Tongue (tissue), 2 donors: Measurements from ENCODE around the gene FAM120C. TPM values are rescaled to one million over a fixed set of nuclear protein-coding genes. Genes with fewer than 3 reads are reported as not detected.
A peak's percentile ranks its signal among the peaks of the same experiment; 100 is the strongest.

Experiments
- DNase-seq: peaks from one replicate; pipeline ENCODE4 v3.0.0-alpha.2; 2015
- total RNA-seq: library from RNA; depleted of rRNA; stranded (reverse); fragments of >200 nt; gene quantifications from one replicate; pipeline ENCODE4 v1.2.3, GENCODE V29; 2014

Gene FAM120C
- total RNA-seq, 1 donor from 2014 or later, result 9.8 TPM

DNA sequence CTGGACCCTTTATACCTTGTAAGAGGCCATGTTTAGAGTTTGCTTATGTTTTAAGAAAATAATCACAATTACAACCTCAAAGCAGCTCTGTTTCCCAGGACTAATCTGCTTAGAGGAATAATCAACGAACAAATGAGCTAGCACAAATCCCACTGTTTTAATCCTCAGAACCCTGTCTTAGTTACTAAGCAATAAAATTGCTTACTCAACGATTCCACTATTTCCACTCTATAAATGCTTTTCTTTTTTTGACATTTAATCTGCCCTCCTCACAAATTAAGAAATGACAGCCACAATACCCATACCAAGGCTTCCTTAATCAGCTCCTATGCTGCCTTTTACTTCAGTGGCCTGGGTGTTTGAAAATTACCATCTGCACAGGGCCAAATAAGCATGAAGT lies 48.8 kb downstream of the FAM120C start:
- DNase-seq, result no peak

DNA sequence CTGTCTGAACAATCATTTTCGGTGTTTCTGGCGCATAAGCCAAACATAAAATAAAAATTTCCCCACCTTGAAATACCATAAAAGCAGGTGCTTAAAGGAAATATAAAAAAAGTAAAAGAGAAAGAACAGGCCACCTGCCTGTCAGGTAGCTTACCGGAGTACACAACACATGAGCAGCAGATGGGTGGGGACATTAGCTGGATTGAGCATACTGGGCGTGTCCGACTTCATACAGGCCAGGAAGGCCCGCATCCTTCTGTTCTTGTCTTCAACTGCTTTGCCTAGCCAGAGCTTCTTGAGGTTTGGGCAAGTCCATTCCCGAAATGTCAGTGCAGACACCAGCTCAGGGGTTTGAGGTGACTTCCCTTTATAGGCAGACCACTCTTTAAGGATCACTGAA lies 66.7 kb downstream of the FAM120C start:
- no peak for DNase-seq

DNA sequence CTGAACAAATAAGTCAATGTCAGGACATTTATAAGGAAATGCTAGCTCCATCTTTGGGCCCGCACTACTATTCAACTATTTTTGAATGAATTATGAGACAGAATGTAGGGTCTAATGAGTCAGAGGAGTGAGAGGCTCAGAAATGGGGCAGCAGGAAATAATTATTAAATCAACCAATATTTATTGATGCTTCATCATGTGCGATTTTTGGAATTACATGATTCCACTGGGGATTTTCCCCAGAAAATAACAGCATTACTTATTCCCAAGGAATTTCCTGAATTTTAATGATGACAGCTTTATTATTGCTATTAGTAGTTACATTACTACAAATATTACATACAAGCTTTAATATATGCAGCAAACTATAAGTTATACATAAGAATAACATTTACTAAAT lies 89.5 kb downstream of the FAM120C start:
- DNase-seq, result no peak

DNA sequence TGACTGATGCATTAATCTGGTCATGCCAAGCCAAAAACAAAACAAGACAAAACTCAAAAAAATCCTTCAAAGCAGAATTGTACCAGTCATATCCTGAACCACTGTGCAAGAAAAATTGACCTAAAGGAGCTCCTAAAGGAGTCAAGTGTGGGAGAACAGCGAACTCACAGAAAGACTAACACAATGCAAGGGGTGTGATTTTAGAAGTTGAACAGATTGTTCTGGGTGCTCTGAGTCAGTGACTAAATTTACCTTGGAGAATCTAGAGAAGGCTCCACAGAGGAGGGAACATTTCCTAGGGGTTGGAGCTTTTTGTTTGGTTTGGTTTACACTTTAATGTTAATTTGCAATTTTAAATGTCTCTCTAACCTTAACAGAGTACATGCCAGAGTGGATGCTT lies 89.9 kb downstream of the FAM120C start:
- no peak for DNase-seq

DNA sequence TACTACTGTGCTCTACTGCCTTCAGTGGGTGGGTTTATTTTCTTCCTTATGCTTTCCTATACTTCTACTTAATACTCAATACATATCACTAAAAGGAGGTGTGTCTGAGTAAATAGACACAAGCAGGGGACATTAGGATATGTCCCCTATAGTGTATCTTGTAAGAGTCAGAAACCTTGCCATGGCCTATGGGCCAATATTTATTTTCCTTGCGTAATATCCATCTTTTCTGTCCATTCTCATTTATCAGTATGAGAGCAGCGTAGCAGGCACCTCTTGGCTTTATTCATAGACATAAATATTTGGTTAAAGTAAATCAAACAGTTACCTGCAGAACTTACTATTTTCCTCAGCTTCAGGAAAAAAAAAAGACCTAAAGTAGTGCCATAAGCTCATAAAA lies 92.2 kb downstream of the FAM120C start:
- DNase-seq, result no peak

DNA sequence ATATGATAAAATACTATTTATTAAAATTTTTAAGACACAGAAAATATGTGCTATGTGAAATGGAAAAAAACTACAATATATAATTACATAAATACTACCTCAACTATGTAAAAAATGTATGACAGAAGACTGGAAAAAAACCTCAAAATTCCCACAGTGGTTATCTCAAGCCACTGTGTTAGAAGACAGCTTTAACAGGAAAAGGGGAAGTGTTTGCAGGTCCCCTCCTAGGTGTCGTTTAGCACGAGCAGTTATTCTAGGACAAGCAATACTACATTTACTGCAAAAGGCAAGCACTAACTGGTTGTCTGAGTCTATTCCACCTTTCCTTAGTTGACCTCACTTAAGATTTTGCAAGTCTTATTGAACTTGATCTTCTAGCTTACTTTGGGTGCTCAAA lies 93.9 kb downstream of the FAM120C start:
- no peak for DNase-seq

DNA sequence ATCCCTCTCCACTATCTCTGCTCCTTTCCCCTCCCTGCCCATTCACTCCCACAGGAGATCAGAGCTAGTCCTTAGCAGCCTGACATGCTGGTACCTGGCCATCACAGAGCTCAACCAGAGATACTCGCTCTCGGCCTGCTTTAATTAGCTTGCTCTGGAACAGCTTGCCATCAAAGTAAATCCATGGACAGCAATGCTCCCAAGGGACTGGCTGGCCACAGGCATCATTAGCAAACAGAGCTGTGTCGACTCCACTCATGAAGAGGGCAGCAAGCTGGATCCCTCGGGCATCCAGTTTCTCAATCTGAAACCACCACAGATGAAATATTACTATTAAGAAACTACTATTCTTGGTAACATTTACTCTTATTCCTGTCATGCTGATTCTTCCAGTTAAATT lies 95.4 kb downstream of the FAM120C start:
- DNase-seq, result no peak

DNA sequence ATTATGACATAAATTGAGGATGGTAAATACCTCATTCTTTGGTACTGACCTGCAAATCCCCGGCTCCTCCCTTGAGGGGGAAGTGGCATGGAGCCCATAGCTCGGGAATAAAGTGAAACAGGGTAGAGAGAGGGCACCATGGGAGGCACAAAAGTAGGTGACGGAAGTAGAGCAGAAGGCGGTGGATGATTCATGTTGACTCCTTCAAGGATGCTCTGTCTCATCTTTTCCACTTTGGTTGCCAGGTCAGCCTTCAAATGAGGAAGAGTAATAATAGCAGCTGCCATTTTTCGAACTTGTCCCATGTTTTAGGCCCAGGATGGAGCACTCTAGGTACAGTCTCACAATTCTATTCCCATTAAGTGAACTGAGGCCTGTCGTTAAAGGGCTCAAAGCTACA lies 97.4 kb downstream of the FAM120C start:
- DNase-seq, result no peak

DNA sequence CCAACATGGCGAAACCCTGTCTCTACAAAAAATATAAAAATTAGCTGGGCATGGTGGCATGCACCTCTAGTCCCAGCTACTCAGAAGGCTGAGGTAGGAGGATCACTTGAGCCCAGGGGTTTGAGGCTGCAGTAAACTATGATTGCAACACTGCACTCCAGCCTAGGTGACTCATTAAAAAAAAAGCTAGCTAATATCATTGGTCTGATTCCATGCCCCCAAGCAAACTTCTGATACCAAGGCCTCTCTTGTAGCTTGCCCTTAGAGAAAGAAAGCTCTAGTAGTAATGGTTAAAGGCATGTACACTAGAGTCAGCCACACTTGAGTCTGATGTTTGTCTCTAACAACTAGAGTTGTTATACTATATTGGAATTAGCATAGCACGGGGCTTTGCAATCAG lies 106.2 kb downstream of the FAM120C start:
- DNase-seq, result no peak

DNA sequence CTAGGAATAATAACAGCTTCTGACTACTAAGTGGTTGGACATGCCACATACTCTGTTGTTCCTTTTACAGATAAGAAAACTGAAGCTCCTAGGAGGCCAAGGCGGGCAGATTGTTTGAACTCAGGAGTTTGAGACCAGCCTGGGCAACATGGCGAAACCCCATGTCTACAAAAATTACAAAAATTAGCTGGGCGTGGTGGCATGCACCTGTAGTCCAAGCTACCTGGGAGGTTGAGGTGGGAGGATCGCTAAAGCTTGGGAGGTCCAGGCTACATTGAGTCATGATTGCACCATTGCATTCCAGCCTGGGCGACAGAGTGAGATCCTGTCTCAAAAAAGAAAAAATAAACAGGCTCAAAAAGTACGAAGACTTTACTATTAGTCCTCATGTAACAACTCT lies 108.2 kb downstream of the FAM120C start:
- DNase-seq, result no peak

DNA sequence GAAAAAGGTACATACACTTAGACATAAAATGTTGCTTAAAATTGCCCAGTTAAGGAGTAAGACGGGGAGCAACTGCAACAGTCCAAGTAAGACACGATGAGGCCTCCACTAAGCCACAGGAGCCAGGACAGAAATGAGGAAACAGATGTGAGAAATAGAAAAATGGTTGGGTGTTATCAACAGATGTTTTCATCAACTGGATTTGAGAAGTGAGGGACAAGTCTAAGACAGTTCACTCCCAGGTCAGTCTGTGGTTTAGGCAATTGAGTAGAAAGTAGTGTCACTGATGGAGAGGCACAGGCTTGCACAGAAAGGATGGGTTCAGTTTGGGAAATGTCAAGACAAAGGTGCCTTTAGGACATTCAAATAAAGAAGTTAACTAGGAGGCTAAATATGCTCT lies 115.3 kb downstream of the FAM120C start:
- DNase-seq, result no peak

DNA sequence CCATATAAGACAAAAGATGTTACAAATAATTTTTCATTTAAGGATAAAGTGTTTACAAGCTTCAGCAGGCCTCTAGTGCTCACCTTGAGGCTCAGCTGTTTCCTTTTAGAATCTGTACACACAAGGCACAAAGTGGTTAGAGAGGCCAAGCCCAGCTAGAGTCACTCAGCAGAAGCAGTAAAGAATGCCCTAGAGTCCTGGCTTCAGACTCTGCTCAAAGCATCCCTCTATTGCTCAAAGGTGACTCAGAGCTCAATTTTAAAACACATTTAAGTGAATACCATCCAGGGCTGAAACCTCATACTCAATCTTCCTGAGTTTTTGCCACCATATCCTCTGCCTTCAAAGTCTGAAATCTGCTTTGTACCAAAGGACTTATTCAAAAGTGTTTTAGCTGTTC lies 116.2 kb downstream of the FAM120C start:
- no peak for DNase-seq

DNA sequence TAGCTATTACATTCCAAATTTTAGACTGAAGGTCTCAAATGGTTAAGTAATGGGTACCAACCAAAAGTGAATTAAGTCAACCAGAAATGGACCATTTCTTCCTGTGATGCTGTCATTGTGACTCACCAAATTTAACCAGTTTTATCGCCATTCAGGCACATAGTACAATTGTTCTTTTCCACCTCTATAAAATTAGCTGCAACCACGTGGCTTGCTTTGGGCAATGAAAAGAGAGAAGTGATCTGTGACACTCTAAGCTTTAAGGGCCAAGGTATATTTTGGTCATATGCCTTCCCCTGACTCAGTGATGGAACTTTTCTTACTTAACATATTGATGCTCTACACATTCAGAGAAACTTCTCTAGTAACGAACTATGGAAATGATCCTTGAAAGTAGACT lies 118.5 kb downstream of the FAM120C start:
- no peak for DNase-seq

DNA sequence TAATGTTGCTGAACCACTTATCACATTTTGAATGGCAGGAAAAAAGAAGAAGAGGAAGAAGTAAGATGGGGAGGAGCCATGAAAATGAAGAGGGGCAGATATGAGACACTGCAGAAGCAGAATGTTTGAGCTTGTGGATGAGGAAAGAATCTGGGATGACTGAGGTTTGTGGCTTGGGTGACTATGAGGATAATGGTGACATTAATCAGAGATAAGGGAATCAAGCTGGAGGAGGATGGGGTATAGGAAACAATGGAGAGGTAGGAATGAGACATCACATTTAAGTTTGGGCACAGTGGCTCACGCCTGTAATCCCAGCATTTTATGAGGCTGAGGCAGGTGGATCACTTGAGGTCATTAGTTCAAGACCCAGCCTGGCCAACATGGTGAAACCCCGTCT lies 119.7 kb downstream of the FAM120C start:
- DNase-seq, result no peak

DNA sequence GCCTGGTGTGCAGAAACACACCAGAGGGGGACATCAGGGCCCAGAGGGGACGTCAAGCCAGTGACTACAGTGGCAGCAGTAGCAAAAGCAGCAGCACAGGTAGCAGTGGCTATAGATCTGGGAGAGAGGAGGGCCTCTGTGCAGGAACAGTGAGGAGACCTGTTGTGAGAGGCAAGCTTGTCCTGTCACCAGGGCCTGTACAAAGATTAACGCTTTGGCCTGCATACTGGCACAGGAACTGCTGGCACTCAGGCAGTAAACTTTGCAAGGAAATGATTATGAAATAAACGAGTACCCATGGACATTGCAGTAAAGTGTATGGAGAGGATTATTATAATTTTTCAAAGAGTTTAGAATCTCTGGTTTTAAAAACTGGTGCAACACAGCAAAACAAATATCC lies 133.3 kb downstream of the FAM120C start:
- DNase-seq, result no peak

DNA sequence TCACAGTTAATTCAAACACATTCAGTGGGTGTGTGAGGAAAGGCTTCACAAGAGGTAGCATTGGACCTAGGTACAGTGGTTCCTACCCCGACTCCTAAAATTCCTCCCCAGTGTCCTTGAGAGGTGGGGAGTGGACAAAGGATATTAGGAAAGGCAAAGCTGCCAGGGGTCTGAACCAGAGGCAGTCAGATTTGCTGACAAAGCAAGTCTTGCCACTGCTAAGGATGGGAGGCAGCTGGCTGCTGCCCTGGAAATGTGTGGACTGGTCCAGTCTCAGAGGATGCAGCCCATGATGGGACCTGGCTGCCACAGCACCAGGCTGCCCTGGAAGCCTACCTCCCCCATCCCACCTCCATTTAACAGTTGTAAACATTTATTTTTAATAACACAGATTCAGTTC lies 134.6 kb downstream of the FAM120C start:
- no peak for DNase-seq

DNA sequence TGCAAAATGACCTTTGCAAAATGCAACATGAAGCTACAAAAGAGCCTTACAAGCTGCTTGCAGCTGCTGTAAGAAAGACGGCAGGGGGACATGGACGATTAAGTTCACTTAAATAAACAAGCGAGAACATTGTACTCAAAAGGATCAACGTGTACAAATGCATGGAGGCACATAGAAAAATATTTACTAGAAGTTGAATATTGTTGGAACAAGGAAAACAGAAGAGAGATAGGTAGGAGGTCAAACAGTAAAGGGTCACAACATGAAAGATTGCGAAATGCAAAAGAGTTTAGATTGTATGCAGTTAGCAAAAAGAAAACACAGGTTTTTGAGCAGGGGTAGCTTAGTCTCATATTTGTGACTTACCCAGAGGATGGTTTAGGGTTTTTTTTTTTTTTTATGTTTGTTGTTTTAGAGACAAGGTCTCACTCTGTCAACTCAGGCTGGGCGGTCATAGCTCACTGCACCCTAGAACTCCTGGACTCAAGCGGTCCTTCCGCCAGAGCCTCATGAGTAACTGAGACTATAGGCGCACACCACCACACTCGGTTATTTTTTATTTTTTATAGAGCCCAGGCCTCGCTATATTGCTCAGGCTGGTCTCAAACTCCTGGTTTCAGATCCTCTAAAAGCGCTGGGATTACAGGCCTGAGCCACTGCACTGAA lies 137.4 kb downstream of the FAM120C start:
- peak; percentile 16 for DNase-seq

DNA sequence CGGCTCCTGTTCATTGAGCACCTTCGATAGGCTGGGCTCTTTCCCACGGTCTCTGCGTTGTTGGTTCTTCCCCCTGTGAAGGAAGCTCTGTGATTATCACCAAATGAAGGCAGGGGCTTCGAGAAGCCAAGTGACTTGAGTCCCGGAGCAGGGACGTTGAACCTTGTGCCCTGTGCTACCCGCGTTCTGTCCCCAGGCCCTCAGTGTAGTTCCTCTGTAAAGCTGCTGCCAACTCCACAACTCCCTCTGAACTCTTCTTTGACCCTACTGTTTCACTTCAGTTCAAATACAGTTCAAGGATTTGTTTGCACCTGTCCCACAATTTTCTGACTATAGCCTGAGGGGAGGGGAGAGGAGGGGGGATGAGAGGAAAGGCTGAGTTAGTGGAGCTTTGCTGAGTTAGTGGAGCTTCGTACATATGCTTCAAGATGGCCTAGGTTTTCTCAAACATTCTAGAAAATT lies 138.1 kb downstream of the FAM120C start:
- peak; percentile 70 for DNase-seq

DNA sequence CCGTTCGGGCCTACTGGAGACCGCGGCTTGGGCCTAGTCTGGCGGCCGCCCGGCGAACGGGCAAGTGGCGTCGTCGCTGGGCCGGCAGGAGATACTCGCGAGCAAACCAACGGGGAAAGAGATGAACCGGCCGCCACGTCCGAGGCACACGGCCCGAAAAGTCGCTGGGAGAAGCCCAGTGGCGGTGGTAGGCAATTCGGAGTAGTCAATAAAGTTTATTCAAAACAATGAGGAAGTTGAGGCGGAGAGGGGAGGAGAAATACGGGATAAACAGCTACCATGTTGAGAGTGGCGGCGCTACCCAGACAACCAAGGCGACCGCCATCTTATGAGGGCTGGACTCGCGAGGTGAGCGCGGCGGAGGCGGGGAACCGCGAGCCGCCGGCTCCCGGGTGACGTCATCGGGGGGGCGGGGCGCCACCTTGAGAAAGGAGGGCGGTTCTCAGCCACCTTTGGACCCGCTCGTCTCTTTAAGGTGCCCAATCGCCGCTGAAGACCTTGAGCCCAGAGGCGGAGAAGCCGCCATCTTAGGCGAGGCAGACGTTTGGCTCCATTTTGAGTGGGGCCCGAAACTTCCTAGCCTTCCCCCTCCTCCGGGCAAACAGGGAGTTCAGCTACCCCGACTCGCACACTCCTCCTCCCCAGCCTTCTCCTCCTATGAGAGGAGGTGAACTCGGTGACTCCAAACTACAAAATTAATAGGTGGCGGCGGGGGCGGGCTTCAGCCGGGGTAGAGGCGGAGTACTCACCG lies 138.8 kb downstream of the FAM120C start, which contains the start of gene PHF8:
Gene PHF8, minus strand, starts transcription at position 348 of the 751 bp plus-strand sequence. CDS start 1,745 bp downstream, outside the sequence.
- peak; percentile 97 for DNase-seq

DNA sequence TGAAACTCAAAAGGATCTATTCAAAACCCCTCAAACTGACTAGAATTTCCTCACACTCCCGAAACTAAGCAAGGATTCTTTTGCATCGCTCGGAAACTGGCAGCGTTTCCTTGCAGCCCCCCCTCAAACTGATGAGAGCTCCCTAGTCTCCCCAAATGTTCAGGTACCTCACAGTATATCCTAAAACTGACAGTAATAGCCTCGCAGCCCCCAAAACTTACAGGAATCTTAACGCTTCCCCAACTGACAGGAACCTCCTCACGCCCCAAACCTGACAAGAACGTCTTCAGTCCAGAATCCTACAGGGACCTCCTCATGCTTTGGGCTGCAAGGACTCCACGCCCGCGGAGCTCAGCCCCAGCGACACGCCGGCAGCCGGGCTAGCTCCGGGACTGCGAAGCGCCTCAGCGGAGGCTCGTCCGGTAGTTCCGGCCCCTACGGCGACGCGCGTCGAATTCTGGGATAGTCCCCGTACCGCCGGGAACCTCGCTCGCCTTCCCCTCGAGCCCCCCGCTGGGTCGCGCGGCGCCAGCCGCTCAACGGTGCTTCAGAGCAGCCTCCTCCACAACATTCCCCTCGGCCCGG lies 139.4 kb downstream of the FAM120C start:
- peak; percentile 30 for DNase-seq

DNA sequence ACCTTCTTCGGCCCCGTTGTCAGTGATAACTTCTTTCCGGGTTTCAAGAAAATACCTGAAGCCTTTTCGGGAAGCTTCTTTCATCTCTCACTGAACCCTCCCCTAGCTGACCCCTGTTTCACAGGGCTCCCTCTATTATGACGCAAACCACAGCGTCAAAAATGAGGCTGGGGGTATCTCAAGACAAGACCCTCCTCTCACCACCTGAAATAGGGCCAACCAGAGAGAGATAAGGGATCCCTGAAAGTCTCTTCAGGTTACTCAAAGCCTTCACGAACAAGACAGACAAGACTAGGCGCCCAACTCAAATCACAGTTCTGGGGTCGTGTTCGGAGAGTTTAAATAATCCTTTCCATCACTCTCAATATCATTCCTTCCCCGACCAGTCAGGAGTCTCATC lies 140.0 kb downstream of the FAM120C start:
- no peak for DNase-seq

DNA sequence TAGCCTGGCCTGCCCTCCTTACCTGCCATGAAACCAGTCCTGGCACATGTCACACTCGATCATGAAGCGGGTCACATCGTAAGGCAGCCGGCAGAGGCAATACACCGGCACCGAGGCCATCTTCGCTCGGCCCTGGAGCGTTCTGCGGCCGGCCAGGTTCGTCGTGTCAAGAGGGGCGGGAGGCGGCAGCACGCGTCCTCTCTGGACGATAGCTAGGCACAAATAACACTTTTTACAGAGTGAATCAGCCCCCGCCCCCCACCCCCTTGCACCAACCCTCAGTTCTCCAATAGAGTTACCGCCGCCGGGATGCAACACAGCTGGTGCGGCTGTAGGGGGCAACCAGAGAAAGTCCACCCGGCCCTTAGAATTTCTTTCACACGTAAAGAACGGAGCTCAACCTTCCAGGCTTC lies 140.4 kb downstream of the FAM120C start:
- DNase-seq, result peak; percentile 70

DNA sequence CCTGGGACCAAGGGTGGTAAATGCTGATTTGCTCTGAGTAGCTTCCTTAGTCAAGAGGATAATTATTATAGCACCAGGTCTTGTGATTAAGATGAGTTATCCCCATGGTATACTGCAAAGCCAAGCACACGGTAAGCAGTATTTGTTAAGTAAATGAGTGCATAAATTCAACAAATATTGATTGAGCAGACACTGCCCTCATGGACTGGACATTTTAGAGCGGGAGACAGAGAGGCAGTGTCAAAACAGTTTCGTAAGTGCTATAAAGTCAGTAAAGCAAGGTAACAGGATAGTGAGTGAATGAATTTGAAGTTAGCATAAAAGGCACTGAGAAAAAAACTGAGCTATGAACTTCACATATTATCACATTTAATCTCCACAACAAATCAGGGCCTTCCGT lies 152.7 kb downstream of the FAM120C start:
- DNase-seq, result no peak
